Prostate gland (tissue), 2 donors: ENCODE measurements around the gene CDH9.

ENCODE experiments used
- POLR2A ChIP-seq: fragments of 450-650 bp; IDR thresholded peaks from one replicate; pipeline ENCODE4 v1.6.1; 2016; ENCODE audit warnings: antibody characterized with exemption, mild to moderate bottlenecking
- TF ChIP-seq, protein P1 (sequence below), 4 experiments: fragments of 200-600 bp in 2 of 4; fragments of 450-650 bp in 2 of 4; sonication (generic) in 2 of 4; IDR thresholded peaks; 1 replicate in 3 of 4; 2 replicates in 1 of 4; pipeline ENCODE4 v1.5.1; 2016 to 2019; ENCODE audit warnings: antibody characterized with exemption in 4 of 4, mild to moderate bottlenecking in 2 of 4, moderate library complexity in 2 of 4

DNA sequence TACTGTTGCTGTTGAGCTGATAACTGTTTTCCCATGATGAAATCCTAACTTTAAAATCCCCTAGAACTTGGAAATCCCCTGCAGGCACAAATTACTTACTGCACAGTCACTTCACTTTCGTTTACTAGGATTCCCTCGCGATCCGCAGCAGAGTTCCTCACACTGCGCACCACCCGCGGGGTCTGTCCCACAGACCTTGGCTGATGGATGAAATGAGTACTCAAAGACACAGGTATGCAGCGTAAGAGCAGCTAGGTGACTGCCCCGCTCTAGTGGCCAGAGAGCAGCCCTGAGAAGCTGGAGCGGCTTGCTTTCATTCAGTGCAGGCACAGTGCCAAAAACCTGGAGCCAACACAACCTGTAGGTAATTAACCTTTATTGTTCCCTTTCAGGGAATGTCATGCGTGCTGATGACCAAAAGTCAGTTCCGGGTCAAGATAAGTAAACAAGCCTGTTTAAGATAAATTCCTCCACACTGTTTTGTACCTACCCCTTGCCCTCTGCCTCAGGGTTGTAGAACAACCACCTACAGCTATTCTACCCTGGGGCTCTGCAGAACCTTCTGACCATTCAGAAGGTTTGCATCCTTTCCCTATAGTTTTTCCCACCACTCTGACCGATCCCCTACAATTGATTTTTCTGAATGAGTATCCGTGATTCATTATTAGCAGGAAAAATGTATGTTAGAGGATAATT is 191.2 kb downstream of the CDH9 start:
- TF ChIP-seq, protein P1, sequence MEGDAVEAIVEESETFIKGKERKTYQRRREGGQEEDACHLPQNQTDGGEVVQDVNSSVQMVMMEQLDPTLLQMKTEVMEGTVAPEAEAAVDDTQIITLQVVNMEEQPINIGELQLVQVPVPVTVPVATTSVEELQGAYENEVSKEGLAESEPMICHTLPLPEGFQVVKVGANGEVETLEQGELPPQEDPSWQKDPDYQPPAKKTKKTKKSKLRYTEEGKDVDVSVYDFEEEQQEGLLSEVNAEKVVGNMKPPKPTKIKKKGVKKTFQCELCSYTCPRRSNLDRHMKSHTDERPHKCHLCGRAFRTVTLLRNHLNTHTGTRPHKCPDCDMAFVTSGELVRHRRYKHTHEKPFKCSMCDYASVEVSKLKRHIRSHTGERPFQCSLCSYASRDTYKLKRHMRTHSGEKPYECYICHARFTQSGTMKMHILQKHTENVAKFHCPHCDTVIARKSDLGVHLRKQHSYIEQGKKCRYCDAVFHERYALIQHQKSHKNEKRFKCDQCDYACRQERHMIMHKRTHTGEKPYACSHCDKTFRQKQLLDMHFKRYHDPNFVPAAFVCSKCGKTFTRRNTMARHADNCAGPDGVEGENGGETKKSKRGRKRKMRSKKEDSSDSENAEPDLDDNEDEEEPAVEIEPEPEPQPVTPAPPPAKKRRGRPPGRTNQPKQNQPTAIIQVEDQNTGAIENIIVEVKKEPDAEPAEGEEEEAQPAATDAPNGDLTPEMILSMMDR (IDR thresholded peaks at IDR 0.05): no peak
- no peak for TF ChIP-seq POLR2A
